CD14-positive monocyte (primary cell): Measurements from ENCODE around the gene SLC25A13. TPM values are rescaled to one million over a fixed set of nuclear protein-coding genes. Genes with fewer than 3 reads are reported as not detected.
A peak's percentile ranks its signal among the peaks of the same experiment; 100 is the strongest.

ENCODE experiments used
- DNase-seq, 3 donors: peaks; one replicate each; pipeline ENCODE4 v3.0.0-alpha.2; 2011 to 2022
- H2AFZ ChIP-seq: 2 replicates; pipeline ENCODE4 v1.6.0; 2012; ENCODE audit warnings: mild to moderate bottlenecking, low read depth, low read length, inconsistent platforms; ENCODE audit not compliant: insufficient read depth, poor library complexity, severe bottlenecking
- H3K27ac ChIP-seq, 2 donors: 1 replicate in 1 of 2; 2 replicates in 1 of 2; pipeline ENCODE4 v1.5.1; 2012 to 2013; ENCODE audit warnings: low read length in 2 of 2, control low read depth in 1 of 2, inconsistent platforms in 1 of 2, low read depth in 1 of 2, mild to moderate bottlenecking in 1 of 2
- H3K27me3 ChIP-seq, 2 donors: one replicate each; pipeline versions ENCODE4 v1.6.0 to v1.6.1; 2011 to 2013; ENCODE audit warnings: low read length in 2 of 2; ENCODE audit not compliant: control insufficient read depth in 2 of 2, insufficient read depth in 2 of 2
- H3K36me3 ChIP-seq, 2 donors: replicated peaks in 1 of 2; 1 replicate in 1 of 2; 2 replicates in 1 of 2; pipeline versions ENCODE4 v1.5.1 to v1.6.1; 2012 to 2013; ENCODE audit warnings: low read length in 2 of 2, control low read depth in 1 of 2, inconsistent platforms in 1 of 2, mild to moderate bottlenecking in 1 of 2; ENCODE audit not compliant: insufficient read depth in 2 of 2, control insufficient read depth in 1 of 2
- H3K4me1 ChIP-seq, 2 donors: 1 replicate in 1 of 2; 2 replicates in 1 of 2; pipeline versions ENCODE4 v1.5.1 to v1.6.1; 2012 to 2013; ENCODE audit warnings: low read length in 2 of 2, control low read depth in 1 of 2, inconsistent platforms in 1 of 2, mild to moderate bottlenecking in 1 of 2, moderate library complexity in 1 of 2; ENCODE audit not compliant: insufficient read depth in 2 of 2, control insufficient read depth in 1 of 2
- H3K4me2 ChIP-seq: replicated peaks from 2 replicates; pipeline ENCODE3; 2012; ENCODE audit warnings: low read length, moderate library complexity, mild to moderate bottlenecking; ENCODE audit not compliant: poor library complexity, severe bottlenecking; ENCODE audit errors: extremely low read depth
- H3K4me3 ChIP-seq, 3 experiments: fragments of 200-600 bp in 1 of 3; sonication (generic) in 1 of 3; replicated peaks in 1 of 3; 1 replicate in 2 of 3; 2 replicates in 1 of 3; pipeline ENCODE4 v1.5.1; 2011 to 2013; ENCODE audit warnings: low read length in 3 of 3, mild to moderate bottlenecking in 3 of 3, control low read depth in 2 of 3, low read depth in 2 of 3, inconsistent platforms in 1 of 3, moderate library complexity in 1 of 3
- H3K79me2 ChIP-seq: 2 replicates; pipeline ENCODE4 v1.6.0; 2012; ENCODE audit warnings: mild to moderate bottlenecking, control low read depth, inconsistent platforms, low read length, moderate library complexity; ENCODE audit not compliant: insufficient read depth
- H3K9ac ChIP-seq: 2 replicates; pipeline ENCODE4 v1.6.0; 2017; ENCODE audit warnings: low read length, mild to moderate bottlenecking; ENCODE audit not compliant: insufficient read depth, poor library complexity, severe bottlenecking
- H3K9me3 ChIP-seq, 2 donors: replicated peaks in 1 of 2; 1 replicate in 1 of 2; 2 replicates in 1 of 2; pipeline versions ENCODE4 v1.5.1 to v1.6.1; 2012 to 2013; ENCODE audit warnings: low read length in 2 of 2, control low read depth in 1 of 2; ENCODE audit not compliant: control insufficient read depth in 1 of 2, insufficient read depth in 1 of 2
- H4K20me1 ChIP-seq: 2 replicates; pipeline ENCODE4 v1.6.0; 2012; ENCODE audit warnings: mild to moderate bottlenecking, low read length, control low read depth, moderate library complexity; ENCODE audit not compliant: insufficient read depth
- H3K27ac Mint-ChIP-seq, 7 donors: one replicate each; pipeline ENCODE4 v1.8.0; 2020; ENCODE audit warnings: mild to moderate bottlenecking in 7 of 7, mixed read lengths in 7 of 7, moderate library complexity in 6 of 7, inconsistent platforms in 2 of 7
- H3K27me3 Mint-ChIP-seq, 3 donors: one replicate each; pipeline ENCODE4 v1.8.0; 2021 to 2022; ENCODE audit warnings: low read depth in 3 of 3, mild to moderate bottlenecking in 3 of 3, mixed read lengths in 3 of 3, moderate library complexity in 3 of 3, inconsistent platforms in 1 of 3
- H3K36me3 Mint-ChIP-seq, 2 donors: one replicate each; pipeline ENCODE4 v1.8.0; 2020; ENCODE audit warnings: mixed read lengths in 2 of 2, inconsistent platforms in 1 of 2, mild to moderate bottlenecking in 1 of 2
- H3K4me1 Mint-ChIP-seq: one replicate; pipeline ENCODE4 v1.8.0; 2020; ENCODE audit warnings: mild to moderate bottlenecking, mixed read lengths
- H3K4me3 Mint-ChIP-seq, 2 donors: one replicate each; pipeline ENCODE4 v1.8.0; 2020; ENCODE audit warnings: mild to moderate bottlenecking in 2 of 2, mixed read lengths in 2 of 2, moderate library complexity in 1 of 2
- H3K9me3 Mint-ChIP-seq, 7 donors: one replicate each; pipeline ENCODE4 v1.8.0; 2020 to 2022; ENCODE audit warnings: mixed read lengths in 7 of 7, mild to moderate bottlenecking in 6 of 7, moderate library complexity in 6 of 7, inconsistent platforms in 2 of 7
- CTCF ChIP-seq: fragments of 200-600 bp; IDR thresholded peaks from one replicate; pipeline ENCODE4 v1.8.0; 2022; ENCODE audit warnings: antibody characterized with exemption, mild to moderate bottlenecking
- WGBS: methylation state at CpG from one replicate; pipeline ENCODE4 v1.1.5; 2013; ENCODE audit warnings: missing lambda C conversion rate; ENCODE audit not compliant: insufficient coverage; 5-methylcytosine and 5-hydroxymethylcytosine counted together
- intact Hi-C, 2 donors: fragments of 100-400 bp; cut with micrococcal nuclease; formaldehyde crosslinking; loops; one replicate each; pipeline versions ENCODE4 v1.15.0 to v1.15.1; 2023
- polyA plus RNA-seq, 3 donors: library from polyadenylated mRNA; depleted of rRNA in 1 of 3; unstranded in 2 of 3; stranded (reverse) in 1 of 3; fragments of 300-500 nt in 2 of 3; fragments of >200 nt in 1 of 3; fragmentation: Illumina TruSeq in 2 of 3; gene quantifications; 1 replicate in 2 of 3; 2 replicates in 1 of 3; pipeline ENCODE4 v1.2.3, GENCODE V29; 2012 to 2021

SLC25A13 gene
- polyA plus RNA-seq, 3 donors, result 12.7 to 15.7 (median 14.4) TPM

DNA sequence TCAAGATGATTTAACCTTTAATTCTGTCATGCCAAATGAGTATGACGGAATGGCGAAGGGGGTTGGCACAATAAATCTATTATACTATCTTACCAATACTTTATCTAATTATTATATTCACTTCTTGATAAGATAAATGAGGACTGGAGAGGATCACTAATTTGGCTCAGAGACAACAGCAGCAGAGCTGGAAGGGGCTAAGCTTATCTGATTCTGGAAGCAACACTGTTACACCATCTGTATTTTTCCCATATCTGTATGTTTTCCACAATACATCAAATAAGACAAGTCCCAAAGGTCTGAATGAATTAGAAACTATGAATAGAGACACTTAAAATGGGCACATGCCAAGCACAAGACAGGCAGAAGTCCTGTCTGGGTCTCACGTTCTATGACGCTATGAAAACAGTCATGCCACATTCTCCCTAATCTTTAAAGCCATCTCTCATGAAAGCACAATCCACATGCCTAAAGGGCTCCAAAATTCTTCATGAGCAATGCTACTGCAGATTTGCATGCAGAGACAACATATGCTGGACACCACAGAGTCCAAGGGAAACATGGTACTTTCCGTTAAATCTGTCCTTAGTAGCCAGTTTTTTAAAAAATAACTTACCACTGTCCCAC lies 88.3 kb downstream of the SLC25A13 start:
- Histone ChIP-seq H3K4me1 (no peaks in the 10 kb centered on the region), H3K27me3 (no peaks in the 10 kb centered on the region), H3K9ac (no peak overlapping the region), H3K4me3 (no peak overlapping the region), H2AFZ (no peak overlapping the region), H3K9me3 (peaks cover 5 to 11% of the 10 kb centered on the region in 2 donors), H3K36me3 (peaks cover 9 to 49% of the 10 kb centered on the region in 2 donors), H3K79me2 (no peaks in the 10 kb centered on the region), H3K27ac (no peak overlapping the region), H4K20me1 (peaks cover 31% of the 10 kb centered on the region), H3K4me2 (no peak overlapping the region)
- peaks cover 0 to 11% (median 5%) of the 10 kb centered on the region in 7 donors for H3K9me3 Mint-ChIP-seq
- no peak for DNase-seq
- TF ChIP-seq CTCF, result no peak
- peaks cover 3% of the 10 kb centered on the region for H3K4me1 Mint-ChIP-seq
- H3K27ac Mint-ChIP-seq, result peak overlapping the region in 1 of 7 donors; percentile 39
- intact Hi-C loops, result no loop called here
- 96% methylated on average over 3 of the region's 5 CpGs for WGBS
- H3K27me3 Mint-ChIP-seq, result peaks cover 0 to 2% (median 0%) of the 10 kb centered on the region in 3 donors
- no peak overlapping the region for H3K4me3 Mint-ChIP-seq
- peaks cover 41 to 44% of the 10 kb centered on the region in 2 donors for H3K36me3 Mint-ChIP-seq

DNA sequence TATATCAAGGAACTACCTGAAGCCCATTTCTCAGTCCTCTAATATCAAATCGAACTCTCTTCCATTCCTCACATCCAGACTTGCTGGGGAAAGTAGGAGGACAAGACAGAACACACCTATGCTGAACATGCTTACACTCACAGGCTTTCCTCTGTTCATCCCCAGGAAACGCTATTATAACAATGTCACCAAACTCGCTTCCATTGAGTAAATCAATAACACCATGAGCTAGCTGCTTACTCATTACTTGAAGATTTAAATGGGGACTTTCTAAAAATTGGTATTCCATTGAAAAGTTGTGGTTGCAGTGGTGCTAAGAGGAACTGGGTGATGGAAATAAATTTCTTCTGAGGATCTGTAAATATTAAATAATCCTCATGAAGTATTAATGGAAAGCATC lies 88.8 kb downstream of the SLC25A13 start:
- H3K27ac Mint-ChIP-seq, result no peak overlapping the region
- H3K4me3 ChIP-seq, result no peak overlapping the region
- H3K9ac ChIP-seq, result no peak overlapping the region
- peaks cover 0 to 2% (median 0%) of the 10 kb centered on the region in 3 donors for H3K27me3 Mint-ChIP-seq
- H3K27ac ChIP-seq, result no peak overlapping the region
- H3K9me3 Mint-ChIP-seq, result peaks cover 0 to 11% (median 5%) of the 10 kb centered on the region in 7 donors
- H3K9me3 ChIP-seq, result peaks cover 5 to 12% of the 10 kb centered on the region in 2 donors
- DNase-seq, result no peak
- H3K79me2 ChIP-seq, result no peaks in the 10 kb centered on the region
- intact Hi-C loops, result no loop called here
- H3K27me3 ChIP-seq, result no peaks in the 10 kb centered on the region
- peaks cover 13 to 49% of the 10 kb centered on the region in 2 donors for H3K36me3 ChIP-seq
- H3K36me3 Mint-ChIP-seq, result peaks cover 43 to 48% of the 10 kb centered on the region in 2 donors
- no peaks in the 10 kb centered on the region for H3K4me1 ChIP-seq
- H3K4me3 Mint-ChIP-seq, result no peak overlapping the region
- peaks cover 3% of the 10 kb centered on the region for H3K4me1 Mint-ChIP-seq
- WGBS, result 100% methylated on average over 1 of the region's 3 CpGs
- H3K4me2 ChIP-seq, result no peak overlapping the region
- H4K20me1 ChIP-seq, result peaks cover 26% of the 10 kb centered on the region
- H2AFZ ChIP-seq, result no peak overlapping the region
- TF ChIP-seq CTCF, result no peak
